SH-SY5Y (cell line): ENCODE data around the gene MORC1.

ENCODE experiments used
- GATA2 ChIP-seq: IDR thresholded peaks from 2 replicates; pipeline ENCODE4 v1.6.1; 2011; ENCODE audit warnings: mild to moderate bottlenecking, low read depth, low read length
- GATA3 ChIP-seq: IDR thresholded peaks from 2 replicates; pipeline ENCODE4 v1.6.1; 2011; ENCODE audit warnings: low read depth, mild to moderate bottlenecking, low read length, moderate library complexity

- TF ChIP-seq GATA2, result no peak
- TF ChIP-seq GATA3, result no peak
These were observed 46.4 kb downstream of the MORC1 start for GRCh38 chr3:109071350-109072142.
